DMS53 treated with DMSO at 0.1 percent for 48 hours (cell line): ENCODE results near the gene ZFYVE21.

Experiments
- DNase-seq: peaks from one replicate; lab custom pipeline; 2025; ENCODE audit not compliant: unreplicated experiment; lab: John Stamatoyannopoulos, UW

Gene ZFYVE21

DNA sequence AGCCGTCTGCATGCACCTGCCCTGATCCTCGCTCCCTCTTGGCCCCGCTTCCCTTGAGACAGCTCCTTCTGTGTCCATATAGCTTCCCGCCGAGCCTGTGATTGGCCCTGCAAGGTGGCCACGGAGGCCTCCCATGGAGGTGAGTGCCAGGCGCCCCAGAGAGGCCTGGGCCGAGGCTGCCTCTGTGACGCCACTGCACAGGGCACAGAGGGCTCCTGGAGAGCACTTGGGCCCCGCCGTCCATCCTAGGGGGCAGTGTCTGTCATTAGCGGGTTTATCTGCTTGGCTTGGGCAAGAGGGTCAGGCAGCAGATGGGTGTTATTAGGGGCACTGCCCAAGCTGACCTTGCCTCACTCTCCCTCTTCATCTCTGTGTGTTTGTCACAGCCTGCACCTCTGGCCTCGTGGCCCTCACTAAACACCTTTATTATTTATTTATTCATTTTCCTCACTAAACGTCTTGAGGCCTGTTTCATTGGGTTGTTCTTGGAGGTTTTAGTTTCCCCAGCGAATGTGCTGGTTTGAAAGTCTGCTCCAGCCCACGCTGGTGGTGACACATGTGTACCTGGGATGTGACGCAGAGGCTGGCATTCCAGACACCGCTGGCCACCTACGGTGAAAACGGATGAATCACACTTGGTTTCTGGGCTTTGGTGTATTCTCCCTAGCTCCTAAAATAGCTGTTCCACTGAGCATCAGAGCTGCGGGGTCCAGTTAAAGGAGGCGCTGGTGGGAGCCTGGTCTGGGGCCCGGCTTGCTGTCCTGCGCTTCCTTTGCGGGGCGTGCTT is 5.9 kb downstream of the ZFYVE21 start:
- no peak for DNase-seq

DNA sequence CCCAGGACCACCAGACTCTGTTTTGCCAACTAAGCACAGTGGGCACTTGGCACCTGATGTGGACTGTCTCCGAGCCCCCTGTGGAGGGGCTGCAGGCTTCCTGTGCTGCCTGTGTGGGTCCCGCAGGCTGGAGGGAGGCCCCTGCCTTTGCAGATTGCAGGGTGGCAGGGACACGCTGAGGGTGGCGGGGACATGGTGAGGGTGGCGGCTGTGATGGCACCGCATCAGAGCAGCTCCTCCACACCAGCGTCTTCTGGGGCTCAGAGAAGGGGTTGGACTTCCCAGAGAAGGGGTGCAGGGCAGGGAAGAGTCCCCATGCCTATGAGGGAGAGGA is 8.1 kb downstream of the ZFYVE21 start:
- DNase-seq = no peak

DNA sequence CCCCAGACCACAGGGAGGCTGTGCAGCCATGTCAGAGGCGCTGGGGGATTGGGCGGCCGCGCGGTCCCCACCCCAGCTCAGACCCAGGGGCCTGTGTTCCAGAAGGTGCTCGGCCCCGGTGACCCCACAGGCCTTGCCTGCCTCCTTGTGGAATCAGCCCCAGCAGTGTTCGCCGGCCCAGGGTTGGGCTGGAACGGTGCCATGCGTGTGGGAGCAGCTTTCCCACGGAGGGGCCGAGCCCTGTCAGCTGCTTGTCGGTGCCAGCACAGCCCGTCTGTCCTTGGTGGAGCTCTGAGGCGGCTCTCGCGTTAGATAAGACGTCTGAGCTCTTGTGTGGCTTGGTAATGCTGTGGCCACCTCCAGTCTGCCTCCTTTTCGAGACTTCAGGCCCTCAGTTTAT is 8.5 kb downstream of the ZFYVE21 start:
- DNase-seq = no peak

DNA sequence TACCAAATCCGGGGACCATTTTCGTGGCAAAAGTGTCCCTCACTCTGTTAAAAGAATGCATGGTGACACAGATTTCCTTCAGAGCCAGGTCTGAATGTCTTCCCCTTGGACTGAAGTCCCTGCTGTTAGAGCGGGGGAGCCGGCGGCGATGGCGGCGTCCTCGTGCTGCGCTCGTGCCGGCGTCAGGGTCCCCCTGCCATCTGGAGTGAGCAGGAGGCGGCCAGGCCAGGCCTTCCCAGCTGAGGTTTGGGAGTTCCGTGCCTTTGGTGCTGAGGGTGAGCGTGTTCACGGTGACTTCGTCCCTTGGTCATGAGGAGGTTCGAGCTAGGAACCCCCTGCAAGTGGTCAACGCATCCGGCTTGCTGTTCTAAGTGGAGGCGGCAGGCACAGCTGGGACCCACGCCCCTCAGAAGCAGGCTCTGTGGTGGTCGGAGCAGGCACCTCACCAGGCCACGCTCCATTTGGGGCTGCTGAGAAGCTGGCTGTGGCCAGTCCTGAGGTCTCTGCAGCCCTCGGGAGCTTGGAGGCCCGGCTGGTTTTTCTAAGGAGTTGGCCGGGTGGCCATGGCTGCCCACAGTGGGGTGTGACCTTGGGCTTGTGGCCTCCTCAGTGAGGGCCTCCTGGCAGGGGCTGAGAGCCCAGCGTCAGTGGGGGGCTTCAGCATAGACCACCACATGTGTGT is 9.5 kb downstream of the ZFYVE21 start:
- DNase-seq = no peak

DNA sequence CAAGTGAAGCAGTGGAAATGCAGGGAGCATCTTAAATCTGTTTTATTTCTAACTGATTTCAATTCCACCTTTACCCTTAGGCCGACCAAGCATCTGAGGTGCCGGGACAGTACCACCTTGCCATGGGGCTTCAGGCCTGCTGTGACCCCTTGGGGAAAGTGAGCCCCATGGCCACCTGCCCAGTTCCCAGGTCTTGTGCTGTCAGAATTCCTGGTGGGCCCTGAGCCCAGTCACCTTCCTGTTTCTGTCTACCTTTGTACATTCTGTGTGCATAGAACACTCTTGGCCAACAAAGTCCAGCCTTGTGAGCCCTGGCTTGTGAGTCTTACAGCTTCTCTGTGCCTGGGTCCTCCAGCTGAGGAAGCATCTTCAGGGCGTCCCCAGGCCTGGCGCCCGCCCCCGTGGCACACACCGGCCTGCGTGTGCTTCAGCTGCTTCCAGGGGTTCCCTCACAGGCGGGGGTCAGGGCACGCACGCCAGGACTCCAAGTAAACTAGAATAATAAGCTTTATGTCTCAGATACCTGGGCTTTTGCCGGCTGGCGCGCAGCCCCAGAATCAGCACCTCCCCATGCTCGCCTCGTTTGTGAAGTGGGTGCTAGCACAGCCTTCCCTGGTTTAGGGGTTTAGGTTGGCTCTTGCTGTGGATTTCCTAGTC is 10.3 kb downstream of the ZFYVE21 start:
- DNase-seq = no peak

DNA sequence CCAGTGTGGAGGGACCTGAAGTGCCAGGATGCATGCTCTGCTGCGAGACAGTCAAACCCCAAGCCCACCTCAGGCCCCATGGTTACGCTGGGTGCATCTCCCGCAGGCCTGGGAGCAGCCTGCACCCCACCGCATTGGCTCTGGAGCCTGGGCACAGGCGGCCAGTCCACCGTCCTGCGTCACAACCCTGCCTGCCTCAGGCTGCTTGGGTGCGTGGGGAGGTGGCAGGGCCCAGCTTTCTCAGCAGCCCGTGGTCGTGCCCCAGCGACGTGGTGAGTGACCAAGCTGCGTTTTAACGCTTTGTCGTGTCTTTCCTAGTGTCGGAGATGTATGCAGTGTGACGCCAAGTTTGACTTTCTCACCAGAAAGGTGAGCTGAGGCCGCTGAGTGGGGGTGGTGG is 10.9 kb downstream of the ZFYVE21 start:
- no peak for DNase-seq

DNA sequence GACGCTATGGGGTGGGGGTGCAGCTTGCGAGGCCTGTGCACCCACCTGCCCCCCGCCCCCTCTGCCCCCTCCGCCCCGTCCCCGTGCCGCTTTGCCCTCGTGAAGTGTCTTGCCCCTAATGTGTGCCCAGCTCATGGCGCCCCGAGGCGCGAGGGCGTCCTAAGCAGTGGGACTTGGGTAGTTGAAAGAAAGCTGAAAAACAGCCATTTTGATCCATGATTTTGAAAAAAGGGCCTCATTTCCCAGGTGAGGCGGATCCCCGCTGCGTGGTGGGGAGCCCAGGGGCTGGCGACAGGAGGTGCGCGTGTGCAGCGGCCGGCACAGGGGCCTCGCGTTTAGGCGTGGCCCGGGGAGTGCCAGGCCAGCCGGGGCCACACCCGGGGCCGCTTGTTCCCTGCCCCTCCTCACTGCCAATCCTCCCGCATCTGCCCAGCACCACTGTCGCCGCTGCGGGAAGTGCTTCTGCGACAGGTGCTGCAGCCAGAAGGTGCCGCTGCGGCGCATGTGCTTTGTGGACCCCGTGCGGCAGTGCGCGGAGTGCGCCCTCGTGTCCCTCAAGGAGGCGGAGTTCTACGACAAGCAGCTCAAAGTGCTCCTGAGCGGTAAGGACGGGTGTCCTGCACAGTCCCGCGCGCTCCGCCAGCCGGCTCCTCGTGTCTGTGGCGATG is 11.8 kb downstream of the ZFYVE21 start:
- no peak for DNase-seq

DNA sequence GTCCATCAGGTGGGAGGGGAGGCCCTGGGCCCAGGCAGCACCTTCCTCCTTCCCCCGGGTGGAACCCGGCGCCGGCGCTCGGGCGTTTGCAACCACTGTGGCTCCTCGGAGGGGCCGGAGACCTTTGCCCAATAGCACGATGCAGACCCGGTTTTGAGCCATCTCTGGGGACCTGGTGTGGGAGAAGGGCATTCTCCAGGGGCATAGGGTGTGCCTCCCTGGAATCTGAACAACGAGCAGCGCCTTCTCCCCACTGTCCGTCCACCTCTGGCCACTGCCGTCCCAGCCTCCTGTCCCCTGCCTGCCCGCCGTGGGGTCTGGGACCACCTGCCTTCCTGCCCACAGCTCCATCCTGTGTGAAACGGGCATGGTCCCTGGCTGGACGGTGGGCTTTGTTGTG is 12.5 kb downstream of the ZFYVE21 start:
- no peak for DNase-seq

DNA sequence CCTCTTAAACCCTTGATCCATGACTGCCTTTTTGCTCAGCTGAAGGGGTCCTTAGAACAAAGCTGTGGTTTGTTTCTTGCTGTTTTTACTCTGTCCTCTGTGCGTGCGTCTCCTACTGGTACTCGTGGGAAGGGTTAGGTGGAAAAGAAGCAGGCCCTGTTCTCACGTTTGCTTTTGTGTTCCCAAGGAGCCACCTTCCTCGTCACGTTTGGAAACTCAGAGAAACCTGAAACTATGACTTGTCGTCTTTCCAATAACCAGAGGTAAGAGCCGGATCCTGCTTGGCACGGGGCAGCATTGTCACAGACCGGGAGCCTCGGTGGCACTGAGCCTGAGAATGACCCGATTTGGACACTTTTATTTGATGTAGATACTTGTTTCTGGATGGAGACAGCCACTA is 13.1 kb downstream of the ZFYVE21 start:
- DNase-seq = no peak

DNA sequence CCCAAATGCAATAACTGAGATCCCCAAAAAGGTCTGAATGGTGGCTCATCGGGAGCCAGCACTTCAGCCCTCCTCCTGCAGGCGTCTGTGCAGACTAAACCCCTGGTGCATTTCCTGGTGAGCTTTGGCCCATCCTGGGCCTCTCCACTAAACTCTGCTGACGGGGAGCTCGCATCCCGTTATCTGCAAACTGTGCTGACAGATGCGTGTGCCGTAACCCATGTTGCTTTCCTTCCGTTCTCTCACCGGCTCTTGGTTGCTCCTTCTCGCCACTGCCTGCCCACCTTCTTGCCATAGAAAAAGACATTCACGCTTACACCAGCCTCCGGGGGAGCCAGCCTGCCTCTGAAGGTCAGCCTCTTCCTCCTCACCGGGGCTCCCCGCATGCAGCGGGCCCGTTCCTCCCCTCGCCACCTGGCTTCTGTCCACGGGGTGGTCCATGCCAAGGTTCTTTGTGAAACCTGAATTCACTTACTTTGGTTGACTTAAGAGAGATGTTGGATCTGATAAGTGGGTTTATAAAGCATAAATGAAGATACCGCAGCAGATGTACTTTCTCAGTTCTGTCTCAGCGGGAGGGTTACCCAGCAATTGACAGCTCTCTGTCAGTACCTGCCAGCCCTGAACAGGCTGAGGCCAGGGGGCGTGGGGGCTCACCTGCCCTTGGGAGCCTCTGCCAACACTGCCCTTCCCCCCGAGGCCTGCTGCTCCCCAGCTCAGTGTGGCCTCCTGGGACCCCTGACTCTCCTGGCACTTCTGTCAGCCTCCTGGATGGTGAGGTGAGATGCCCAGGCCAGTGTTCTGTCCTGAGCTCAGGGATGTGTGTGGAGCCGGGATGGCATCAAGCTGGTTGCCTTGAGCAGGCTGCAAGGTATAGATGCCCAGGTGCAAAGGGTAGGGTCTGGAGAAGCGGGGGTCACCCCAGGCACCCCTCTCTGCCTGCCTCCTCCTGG is 14.2 kb downstream of the ZFYVE21 start:
- no peak for DNase-seq

DNA sequence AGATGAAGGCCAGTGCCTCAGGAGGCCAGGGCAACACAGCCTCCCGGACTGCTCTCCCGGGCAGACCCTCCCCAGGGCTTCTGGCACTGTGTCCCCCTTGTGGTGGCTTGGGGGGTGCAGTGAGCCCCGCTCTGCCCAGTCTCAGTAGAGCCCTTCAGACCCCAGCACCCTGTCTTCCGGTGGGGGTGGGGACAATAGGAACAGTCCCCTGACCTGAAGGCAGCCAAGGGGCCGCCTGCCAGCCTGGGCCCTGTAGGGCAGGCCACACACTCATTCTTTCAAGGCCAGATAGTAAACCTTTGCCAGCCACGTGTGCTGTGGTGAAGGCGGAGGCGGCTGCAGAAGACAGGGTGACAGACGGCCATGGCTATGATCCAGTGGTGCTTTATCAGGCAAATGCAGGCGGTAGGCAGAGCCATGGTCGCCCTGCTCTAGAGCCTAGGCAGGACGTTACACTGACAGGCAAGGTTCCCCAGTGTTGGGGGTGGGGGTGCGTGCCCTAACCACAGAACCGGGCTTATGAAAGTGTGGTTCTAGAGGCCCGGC is 15.0 kb downstream of the ZFYVE21 start:
- no peak for DNase-seq

DNA sequence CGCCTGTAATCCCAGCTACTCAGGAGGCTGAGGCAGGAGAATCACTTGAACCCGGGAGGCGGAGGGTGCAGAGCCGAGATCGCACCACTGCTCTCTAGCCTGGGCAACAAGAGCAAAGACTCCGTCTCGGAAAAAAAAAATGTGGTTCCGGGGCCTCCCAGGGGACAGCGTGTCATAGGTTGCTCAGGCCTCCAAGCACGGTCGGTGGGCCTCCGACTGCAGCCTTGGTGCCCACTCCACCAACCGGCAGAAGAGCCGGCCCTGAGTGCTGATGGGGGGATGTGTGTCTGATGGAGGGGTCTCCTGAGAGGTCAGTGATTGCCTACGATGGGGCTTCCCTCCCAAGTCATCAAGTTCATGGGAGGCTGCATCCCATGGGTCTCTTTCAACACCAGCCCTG is 15.9 kb downstream of the ZFYVE21 start:
- DNase-seq = no peak

DNA sequence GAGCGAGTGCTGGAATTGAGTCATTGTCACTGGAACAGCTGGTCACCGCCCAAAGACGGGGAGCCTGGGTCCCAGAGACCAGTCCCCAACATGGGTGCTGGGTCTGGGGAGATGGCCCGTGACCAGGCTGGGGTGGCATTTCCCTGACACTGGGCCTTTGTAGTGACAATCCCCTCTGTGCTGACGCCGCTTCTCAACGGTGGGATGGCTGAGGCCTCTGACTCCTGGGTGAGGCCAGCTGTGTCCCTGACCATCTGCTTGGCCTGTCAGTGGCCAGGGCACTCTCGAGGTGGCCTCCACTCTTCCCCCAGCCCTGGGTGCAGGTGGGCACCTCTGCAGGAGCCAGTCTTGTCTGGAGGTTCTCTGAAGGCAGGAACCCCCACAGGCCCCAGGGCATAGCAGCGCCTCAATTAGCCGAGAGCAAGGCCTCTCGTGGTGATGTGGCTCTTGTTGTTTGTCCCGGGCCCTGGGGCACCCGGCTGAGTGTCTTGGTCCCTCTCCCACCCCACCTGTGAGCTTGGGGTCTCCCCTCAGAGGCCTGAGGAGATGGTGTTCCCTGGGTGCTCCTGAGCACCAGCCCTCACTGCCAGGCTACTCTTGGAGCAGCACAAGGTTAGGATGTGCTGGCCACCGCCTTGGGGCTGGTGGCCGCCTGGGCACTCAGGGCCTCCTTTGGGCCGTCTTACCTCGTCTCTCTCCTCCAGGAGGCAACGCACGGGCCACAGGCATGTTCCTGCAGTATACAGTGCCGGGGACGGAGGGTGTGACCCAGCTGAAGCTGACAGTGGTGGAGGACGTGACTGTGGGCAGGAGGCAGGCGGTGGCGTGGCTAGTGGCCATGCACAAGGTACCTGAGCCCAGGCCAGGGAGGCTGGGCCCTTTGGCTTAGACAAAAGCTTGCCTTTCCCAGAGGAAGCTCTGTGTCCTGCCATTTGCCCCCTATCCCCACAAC is 16.6 kb downstream of the ZFYVE21 start:
- DNase-seq = no peak

DNA sequence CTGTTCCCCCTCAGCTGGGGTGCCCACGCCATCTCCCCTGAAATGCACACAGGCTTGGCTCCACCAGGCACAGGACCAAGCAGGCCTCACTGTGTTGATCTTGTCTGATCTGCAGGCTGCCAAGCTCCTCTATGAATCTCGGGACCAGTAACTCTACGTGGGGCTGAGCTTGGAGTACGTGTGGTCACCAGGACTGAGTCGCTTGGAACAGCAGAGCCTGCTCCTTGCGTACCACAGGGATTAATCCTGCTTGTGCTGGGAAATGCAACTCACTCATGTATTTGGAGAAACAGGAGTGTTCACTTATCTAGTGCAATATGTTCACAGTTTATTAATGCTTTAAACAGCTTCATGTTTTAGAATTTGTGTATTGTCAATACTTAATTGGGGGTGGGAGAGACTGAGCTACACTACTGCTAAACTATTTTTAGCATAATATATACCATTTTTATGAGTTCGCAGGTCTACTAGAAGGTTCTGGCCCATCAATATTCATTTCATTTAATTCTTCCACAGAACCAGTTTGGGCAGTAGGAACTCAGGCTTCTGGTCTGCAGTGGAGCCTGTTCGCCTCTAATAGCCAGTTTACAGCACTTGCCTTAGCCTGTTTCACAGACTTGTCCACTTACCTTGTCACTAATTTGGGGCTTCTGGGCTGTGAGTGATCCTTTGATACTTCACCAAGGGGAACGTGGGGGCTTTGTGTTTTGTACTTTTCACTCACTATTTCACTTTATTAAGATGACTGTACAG is 17.4 kb downstream of the ZFYVE21 start:
- DNase-seq = no peak

DNA sequence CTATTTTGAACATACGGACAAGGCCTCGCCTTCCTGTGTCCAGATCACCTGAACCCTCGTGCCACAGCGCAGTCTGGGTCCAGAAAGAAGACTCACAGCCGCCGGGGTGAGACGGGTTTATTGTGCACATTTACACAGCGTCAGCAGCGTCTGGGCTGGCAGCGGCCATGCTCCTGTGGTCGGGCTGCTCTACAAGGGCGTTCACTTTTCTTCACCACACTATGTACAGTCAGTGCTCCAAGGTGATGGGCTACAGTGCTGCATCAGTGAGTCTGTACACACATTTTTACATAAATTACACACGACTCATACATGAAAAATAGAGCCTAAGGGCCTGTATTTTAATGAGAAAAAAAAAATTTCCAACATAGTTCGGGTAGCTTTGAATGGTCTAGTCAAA is 18.0 kb downstream of the ZFYVE21 start:
- no peak for DNase-seq

DNA sequence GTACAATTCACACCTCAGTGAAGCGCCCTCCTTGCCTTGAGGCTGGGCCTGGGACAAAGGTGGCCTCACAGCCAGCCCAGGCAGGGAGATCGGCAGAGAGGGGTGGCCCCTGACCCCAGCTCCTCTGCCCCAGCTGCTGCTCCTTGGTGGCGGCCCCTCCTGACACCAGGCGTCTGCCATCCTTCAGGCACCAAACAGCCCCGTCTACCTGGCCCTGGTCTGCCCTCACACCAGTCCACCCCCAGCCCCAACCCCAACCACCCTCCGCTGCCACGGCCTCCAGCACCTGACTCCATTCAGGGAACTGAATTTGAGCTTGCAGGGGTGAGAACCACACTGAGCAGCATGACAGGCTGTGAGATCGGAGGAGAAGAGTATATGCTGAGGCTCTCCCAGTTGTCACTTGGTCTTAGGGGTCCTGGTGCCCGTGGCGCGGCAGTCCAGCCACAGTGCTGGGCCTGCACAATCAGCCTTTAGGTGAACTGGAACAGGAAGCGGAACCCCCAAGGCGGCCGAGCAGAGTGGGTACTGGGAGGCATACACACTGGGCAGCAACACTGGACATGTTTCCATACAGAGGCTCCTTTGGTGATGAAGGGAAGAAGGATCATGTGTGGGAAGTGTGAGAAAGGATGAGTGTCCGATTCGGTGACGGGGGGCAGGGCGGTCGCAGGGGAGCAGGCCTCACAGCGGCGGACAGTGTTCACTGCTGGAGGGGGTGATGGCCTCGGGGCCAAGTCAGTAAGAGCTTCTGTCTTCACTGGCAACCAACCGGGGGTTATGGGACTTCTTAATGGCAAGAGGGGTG is 18.7 kb downstream of the ZFYVE21 start:
- DNase-seq = no peak

DNA sequence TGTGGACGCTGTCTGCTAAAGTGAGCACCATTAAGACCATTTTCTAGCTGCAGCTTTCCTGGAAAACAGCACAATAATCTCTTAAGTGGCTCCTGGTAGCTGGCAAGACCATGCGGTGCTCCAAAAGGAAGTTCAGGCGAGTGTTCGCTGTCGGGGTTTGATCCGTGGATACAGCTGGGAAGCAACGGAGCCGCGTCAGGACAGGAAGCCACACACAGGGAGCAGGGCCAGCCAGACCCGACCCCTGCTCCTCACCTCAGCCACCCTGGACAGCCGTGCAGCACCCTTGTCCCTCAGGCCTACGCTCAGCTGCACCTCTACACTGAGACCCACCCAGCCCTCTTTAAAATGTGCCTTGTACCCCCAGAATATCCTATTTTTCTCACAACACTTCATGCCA is 19.4 kb downstream of the ZFYVE21 start:
- DNase-seq = no peak

DNA sequence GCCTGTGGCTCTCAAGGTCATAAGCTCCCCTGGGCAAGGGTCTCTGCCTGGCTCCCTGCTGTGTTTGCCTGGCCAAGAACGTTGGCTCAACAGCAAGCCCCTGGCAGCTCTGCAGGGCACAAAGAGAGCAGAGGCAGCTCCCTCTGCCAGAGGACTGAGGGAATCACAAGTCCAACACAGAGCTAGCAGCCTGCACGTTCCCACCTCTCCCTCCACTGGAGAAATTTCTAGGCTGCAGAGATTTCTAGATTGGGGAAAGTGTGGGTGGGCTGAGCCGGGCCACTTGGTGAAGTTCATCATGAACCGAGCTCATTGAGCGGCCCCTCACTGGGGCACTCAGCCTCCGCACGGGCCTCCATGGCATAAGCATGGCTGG is 19.8 kb downstream of the ZFYVE21 start:
- DNase-seq = no peak
